SW480 (cell line): ENCODE data around the gene FTO.

Experiments
- DNase-seq: peaks from one replicate; pipeline ENCODE4 v3.0.0-alpha.2; 2016; ENCODE audit warnings: low spot score

FTO gene

DNA sequence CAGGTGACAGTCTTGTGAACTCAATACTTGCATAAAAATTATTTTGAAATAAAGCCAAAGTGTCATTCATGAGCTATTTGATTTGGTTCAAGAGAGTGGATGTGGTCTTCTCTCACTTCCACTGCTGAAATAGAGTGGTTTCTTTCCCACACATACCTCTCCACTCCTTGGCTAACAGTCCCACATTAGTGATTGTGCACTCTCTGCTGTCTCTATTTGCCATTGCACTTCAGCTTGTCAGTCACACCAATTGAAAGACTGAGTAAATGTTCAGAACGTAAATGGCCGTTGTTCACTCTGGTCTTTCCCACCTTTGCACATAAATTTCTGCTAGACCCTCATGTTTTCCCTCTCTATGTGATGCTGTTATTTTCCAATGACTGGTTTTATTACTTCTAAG is 197.5 kb downstream of the FTO start:
- DNase-seq = no peak

DNA sequence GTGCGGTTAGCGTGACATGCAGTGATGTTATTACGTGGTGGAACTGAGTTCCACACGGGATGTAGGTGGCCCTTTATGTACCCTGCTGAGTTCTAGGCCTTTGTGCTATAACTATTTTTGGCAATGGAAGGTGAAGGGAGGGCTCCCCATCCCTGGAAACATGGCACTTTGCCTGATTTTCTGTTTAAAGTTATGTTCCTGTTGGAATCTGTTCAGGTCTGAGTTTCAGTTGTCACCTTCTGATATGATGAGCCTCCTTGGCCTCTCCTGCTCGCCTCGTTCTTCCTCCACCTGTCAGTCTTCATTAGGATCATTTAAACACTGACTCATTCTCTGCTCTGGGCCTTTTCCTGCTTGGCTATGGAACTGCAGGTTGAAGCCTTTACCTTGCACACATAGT is 200.6 kb downstream of the FTO start:
- DNase-seq = peak; percentile 7

DNA sequence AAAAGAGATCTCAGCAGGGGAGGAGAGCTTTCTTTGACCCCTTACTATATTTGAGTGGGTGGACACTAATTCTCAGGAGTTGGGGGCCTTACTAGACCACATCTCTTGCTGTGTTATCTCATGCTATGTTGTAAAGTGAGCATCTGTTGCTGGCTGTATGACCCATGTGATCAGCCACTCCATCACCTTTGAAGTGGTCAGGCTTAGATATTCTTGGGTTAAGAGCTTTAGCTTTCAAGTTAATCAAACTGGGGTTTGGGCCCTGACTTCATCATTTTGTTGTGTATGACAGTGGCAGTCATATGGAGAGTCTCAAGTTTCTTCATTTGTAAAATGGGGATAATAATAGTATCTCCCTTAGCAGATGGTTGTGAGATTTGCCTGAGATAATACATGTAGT is 201.1 kb downstream of the FTO start:
- DNase-seq = peak; percentile 41

DNA sequence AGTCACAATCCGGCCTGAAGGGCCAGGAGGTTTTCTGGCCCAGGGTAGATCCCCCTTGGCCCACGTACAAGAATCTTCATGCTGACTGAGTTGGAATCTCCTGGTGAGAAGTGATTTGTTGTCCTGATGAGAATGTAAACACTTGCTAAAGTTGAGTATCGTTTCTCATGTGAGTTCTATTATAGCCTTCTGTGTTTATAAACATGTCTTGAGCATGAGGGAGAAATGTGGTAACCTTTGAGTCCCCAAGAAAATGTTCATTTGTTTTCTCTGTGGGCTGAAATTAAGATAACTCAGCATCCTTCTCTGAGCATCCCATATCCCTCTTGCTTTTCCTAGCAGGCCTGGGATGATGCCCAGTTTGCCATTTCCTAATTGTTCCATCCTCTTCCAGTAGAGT is 204.8 kb downstream of the FTO start:
- DNase-seq = no peak

DNA sequence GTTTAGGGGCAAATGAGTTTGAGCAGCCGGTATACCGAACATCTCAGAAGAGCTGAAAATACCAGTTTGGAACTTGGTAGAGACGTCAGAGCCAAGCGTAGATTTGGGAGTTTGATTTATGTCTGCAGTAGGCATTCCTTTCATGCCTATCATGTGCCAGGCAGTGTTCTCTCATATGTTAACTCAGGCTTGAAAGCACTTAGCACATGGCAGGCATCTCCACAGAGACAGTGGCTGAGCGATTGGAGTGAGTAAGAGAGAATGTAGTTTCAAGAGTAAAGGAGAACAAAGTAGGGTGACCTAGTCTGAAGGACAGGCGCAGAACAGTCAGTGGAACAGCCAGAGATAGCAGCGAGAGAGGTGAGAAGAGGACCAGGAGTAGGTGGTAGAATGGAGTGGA is 207.0 kb downstream of the FTO start:
- DNase-seq = no peak

DNA sequence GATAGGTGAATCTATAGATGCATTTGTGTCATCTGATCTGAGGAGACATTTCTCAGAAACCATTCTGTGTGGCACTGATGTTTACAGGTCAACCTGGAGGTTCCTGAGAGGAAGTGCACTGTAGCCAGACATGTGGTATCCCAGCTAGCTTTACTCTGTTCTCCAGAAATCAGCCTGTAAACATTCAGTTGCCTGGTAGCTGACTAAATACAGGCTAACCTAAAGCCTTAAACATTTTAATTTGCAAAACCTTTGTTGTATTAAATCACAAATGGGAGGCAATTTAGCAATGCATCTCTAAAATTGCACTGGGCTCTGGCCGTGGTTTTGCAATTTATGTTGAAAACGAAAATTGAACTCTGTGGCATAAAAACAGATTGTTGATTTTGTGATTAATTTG is 207.6 kb downstream of the FTO start:
- DNase-seq = no peak

DNA sequence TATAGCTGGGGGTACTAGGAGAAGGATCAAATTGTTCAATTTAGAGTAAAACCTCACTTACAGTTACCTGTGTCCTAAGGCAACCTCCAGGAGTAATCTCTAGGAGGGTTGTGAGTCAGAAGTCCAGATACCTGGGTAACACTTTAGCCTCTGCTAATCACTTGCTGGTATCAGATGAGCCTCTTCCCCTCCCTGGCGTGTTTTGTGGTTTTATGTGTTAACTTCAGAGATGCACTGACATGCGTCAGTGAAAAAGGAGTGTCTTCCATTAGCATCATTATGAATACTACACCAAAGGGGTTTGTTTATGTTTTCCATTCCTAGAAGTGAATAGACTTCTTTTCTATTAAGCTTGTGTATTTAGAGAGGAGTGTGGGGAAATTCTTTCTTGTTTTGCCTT is 208.2 kb downstream of the FTO start:
- DNase-seq = peak; percentile 23

DNA sequence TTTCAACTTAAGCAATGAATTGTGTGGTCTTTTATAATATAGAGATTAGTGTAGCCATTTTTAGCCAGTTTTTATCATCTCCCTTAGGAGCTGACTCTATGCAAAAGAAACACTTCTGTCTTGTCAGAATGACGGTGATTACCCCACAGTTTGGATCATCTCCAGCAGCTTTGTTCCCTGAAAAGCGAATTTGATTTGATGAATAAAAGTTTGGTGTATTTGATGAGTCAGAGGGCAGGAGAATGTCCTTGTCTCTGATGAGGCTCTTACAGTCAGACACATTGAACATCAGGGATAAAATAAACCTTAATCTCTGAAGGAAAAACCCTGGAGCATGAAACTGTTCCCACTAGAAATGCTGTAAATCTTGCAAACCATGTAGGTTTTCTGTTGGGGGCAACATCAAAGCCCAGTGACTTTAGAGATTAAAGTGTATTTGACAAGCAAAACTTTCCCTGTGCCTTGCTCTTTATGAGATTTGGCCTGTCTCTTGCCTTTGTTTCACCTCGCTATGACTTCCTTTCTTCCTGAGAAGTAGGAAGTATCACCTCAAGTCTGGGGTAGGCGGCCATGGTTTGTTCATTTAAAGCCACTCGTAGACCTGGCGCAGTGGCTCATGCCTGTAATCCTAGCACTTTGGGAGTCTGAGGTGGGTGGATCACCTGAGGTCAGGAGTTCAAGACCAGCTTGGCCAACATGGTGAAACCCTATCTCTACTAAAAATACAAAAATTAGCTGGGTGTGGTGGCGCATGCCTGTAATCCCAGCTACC is 209.3 kb downstream of the FTO start:
- no peak for DNase-seq

DNA sequence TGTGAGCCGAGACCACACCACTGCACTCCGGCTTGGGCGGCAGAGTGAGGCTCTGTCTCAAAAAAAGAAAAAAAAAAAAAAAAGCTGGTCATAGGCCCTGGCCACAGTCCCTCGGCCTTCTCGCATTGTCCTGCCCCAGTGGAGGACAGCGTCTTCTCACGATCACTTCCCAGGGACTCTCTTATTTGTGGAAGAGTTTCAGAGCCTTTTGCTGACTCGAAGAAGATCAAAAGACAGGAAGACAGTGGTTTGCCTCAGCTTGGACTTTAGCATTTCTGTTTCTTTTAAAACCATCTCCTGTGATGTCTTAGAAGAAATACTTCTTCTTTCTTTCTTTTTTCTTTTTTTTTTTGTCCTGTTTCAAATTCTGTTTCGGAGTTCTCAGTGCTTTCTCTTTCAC is 210.0 kb downstream of the FTO start:
- no peak for DNase-seq

DNA sequence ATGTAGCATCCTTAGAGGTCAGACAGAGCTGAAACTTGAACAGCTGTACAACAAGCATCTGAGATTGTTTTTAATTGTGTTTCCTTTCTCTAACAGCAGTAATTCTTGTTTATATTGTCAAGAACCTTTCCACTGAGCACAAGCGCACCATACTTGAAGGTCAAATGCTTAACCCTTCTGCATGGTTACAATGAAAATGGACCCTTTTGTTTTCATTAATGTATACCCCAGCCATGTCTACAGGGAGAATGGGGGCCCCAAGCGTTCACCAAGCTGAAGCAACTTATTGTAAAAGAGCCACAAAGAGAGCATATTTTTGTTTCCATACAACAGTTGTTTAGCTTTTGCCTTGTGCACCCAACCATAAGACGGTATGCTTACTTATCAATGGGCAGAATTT is 210.8 kb downstream of the FTO start:
- no peak for DNase-seq

DNA sequence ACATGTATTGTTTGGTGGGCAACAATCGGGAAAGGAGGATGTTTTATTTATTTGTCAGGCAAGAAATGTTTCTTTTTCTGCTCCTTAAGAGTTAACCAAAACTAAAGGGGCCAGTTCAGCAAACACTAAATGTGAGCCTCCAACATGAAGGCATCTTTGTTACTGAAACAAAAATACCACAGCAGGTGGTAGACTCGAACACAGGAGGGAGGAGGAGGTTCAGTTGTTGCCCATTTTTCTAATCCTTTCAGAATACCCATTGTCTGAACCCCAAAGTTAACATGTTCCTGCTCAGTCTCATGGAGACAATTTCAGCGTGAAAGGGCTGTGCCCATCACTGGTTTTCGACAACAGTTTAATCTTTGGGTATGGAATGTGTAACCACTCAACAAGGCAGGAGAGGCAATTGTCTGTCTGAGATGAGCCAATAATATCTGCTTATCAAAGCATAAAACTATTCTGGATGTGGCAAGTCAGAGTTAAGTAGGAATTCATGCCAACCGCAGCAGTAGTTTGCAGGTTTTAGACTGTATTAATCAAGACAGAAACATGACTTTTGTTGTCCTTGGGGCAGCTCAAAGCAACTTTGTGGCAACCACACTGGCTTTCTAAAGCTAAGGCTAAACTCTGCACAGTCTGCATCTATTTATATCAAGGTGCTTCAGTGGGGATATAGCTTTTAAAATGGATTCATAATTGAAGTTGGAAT is 211.7 kb downstream of the FTO start:
- no peak for DNase-seq

DNA sequence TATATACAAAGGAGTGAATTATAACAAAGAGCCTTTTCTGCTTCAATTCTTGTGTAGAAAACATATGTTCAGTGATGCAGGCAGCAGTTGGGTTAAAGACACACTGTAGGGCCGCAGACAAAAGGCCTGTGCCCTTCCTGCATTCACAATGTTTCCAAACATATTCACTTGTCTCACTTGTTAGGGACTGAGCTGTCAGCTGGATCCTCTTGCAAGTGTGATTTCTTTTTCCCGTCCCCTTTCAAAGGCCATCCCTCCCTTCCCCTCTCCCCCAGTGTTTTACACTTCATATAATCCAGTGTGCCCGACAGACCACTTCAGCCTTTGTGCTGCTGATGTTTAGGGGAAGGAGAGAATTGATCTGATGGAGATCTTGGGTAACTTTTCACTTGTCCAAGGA is 217.0 kb downstream of the FTO start:
- DNase-seq = no peak

DNA sequence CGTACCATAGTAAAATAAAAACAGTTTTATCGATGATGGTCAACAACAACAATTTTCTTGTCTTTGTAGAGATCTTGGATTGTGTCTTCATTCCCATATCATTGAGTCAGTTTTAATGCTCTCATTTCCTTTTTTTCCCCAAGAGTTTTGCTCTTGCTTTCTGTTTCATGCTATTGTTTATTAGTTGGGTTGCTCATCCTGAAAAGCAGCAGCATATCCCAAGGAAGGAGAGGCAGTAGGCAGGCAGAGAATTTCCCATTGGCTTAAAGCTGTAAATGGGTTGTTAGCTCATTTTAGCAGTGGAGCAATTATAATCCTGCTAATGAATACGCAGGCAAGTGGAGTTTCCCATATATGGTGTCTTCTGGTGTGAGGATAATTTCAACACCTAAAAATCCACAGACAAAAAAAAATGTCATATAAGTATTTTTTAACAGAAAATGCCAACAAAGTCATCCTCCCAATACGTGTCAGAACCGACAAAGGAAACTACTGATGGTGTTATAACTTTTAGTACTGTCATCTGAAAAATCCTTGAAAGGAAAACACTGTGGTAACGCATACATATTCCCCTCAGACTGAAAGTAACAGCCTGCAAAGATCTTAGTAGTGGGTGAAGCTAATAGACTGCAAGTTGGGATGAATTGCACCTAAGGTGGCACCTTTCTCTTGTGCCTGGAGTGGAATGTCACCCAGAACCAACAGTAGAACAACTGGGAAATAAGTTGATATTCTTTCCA is 218.3 kb downstream of the FTO start:
- no peak for DNase-seq

DNA sequence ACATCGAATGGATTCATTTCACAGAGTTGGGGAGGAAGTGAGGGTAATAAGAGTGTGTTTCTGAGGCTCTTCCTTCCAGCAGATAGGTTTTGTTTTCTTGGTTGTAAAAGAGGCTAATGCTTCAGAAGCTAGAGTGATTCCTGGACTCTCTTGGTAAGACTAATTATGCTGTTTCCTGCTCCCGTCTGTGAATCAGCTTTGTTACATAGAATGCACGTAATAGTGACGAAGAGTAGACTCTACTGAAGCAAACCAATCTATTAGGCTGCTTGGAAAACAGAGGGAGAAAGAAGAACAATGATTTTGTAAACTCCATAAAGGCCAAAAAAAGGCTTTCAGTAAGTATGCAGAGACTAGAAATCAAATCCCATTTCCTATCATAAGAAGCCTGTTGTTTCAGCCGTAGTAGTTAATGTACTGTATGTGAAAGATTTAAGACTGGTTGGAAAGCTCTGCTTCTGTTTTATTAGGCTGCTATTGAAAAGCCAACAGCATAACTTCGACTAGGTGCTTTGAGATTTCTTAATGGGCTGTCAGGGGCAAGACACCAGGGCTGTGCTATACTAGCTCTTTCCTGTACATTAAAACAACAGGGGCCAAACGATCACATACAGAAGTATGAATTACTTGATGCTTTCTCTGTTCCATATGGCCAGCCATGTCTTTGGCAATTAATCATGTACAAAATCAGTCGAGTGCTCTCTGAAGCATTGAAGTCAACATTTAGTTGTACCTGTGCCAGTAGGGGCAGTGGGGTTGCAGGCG is 219.0 kb downstream of the FTO start:
- no peak for DNase-seq

DNA sequence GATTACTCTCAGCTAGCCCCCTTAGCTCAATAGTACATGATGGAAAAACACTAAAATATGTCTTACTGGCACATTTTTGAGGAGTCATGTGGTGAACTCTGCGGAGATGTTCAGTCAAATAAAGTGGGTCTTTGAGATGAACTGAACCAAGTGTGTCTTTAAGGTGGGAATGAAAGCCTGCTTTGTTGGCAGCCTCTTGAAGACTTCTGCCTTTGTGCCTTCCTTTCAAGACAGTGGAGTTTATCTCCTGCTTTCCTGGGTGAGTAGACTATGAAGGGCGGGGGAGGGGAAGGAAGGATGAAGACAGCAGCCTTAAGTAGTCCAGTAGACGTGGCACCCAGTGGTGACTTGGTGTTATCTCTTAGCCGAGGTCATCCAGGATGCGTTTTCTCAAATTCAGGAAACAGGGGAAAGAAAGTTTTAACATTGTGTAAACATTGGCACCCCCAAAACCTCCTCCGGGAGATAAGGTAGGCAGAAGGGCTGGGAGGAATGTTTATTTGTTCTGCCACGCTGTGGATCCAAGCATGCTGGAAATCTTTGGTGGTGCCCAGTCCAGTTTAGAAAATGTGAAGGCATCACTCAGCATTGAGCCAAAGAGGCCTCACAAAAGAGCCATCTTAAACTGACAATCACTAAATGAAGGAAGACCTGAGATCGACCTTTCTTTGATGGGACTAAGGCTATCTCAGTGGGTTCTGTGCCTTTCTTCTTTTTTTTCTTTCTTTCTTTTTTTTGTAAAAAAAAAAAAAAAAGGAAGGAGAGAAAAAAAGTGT is 220.6 kb downstream of the FTO start:
- DNase-seq = no peak

DNA sequence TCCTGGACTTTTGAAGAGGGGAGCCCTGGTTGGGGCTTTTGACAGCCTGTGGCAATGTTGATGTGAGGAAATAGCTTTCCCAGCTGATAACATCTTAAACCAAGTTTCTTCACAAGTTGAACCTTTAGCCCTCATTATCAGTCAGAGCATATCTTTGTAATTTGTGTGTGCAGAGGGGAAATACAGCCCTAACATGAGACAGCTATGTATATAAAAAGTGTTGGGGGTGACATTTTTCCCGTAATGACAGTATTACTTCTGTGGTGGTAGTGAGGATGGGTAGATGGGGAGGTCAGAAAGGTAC is 221.1 kb downstream of the FTO start:
- DNase-seq = no peak

DNA sequence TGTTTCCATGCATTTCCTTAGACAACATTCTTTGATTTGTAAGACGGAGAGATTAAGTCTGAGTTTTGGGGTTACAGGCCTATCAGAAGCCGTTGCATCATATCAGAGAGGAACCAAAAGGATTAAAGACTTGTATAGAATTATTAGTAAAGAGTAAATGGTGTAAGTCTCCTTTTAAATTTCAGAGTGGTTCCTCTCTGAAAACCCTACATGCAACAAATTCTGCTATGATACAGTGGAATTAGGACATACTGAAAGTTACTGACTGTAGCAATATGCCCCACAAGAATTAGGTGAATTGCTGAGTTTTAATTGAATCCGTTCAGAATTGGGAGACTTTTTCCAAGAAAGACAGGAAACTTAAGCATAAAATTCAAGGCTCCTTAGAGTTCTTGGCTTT is 221.6 kb downstream of the FTO start:
- DNase-seq = no peak

DNA sequence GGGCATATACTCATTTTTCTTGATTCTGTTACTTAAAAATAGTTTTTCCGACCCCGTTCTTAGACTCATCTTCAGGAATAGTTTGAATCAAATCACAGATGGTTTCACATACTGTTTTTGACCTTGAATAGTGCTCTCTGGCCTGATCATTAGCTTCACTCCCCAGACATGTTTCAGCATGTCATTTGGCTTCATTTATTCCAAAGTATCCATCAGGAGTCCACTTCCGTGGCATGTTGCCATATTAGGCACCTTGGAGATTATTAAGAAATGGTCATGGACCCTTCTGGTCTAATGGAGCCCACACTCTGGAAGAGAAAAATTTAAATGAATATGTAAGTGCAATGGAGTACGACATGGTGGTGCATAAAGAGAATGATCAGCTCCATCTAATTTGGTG is 222.3 kb downstream of the FTO start:
- DNase-seq = no peak

DNA sequence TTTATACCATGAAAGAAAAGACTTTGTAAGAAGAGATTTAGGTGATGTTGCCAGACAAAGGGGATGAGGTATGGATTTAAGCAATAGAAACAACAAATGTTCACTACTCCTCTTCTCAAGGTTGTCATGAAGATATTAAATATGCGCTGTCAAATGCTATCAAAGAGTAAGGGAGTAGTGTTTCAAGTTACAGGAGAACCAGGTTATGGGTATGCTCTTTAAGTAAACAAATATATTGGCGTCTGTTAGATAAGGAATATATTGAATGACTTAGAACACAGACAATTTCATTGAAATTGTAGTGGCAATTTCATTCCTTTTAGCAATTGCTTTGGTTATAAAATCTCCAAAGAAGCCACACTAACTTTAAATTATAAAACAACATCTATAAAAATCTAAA is 229.0 kb downstream of the FTO start:
- DNase-seq = no peak

DNA sequence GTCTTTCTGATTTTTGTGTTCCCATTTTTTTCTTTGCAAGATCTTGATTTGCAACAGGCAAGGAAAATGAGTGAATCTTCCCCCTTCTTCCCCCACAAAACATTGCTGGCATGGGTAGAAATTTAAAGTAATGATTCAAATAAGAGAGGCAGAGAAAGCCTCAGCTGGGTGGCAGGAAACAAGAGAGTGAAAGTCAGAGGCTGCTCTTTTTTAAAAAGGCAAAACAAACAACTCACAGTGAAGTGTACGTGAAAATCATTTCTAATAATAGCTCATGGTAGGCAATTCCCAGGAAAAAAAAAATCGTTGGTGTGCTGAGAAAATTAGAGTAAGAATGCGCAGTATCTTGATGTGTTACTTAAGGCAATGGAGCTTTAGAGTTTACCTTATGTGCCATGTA is 229.5 kb downstream of the FTO start:
- no peak for DNase-seq

DNA sequence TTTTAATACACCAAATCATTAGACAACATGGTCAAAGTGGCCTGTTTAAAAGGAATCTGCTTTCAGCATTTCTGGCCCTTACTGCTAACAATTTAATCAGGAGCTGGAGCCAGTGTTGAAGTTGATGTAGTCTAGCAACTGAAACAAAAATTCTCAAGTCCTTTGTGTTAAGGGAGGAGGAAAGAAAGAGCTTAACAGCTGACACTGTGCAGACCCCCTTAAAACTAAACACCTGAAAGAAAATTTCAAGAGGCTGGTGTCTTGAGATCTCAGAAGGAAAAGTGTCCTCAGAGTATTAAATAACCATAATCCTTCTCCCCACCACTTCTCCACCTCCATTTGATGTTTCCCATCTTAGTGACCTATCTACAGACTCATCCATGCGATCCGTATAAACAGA is 232.1 kb downstream of the FTO start:
- no peak for DNase-seq

DNA sequence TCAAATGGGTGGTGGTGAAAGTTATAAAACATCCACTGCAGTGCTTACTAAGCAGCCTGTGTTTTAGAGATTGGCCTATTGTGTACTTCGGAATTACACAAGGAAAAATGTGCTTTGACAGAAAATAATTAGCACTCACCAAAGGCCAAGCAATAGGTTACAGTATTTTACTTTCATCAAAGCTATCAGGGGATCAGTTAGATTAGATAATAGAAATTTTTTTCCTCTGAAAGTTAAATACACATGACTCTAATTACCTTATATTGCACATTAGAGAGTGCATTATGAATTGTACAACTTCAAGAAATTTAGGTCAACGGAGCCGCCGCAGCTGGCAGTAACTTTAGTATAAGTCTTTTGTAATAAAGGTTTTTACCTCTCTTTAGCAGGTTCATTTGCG is 232.6 kb downstream of the FTO start:
- no peak for DNase-seq
